Measurements from ENCODE around the gene ASB2. TPM values are rescaled to one million over a fixed set of nuclear protein-coding genes. Genes with fewer than 3 reads are reported as not detected.

ASB2 gene
- total and polyA plus RNA-seq, 2 of the 13 experiments (the other 11 are each of a cell fraction or from before 2014, with no cell fraction given): 0.82 to 4.1 TPM

- TF ChIP-seq PLSCR1 (CRISPR knock-in tag; IDR thresholded peaks at IDR 0.05; ENCODE audit: borderline replicate concordance) (no peak), ZNF331 (CRISPR knock-in tag; IDR thresholded peaks at IDR 0.05) (no peak), ZBTB33 (CRISPR knock-in tag; IDR thresholded peaks at IDR 0.05) (peak; percentile 86; the same call in 1 of the 2 replicates), ARID4A (CRISPR knock-in tag; IDR thresholded peaks at IDR 0.05; ENCODE audit: borderline replicate concordance) (no peak), FOXO1 (CRISPR knock-in tag; IDR thresholded peaks at IDR 0.05) (no peak), THYN1 (CRISPR knock-in tag; IDR thresholded peaks at IDR 0.05; ENCODE audit: borderline replicate concordance, low read depth) (no peak), FOSL1 (CRISPR knock-in tag; IDR thresholded peaks at IDR 0.05; ENCODE audit: borderline replicate concordance) (no peak), ZNF10 (CRISPR knock-in tag; IDR thresholded peaks at IDR 0.05; ENCODE audit: borderline replicate concordance, low read depth) (no peak), TEAD3 (CRISPR knock-in tag; optimal IDR thresholded peaks at IDR 0.05; ENCODE audit: borderline replicate concordance) (no peak), FOXM1 (CRISPR knock-in tag; IDR thresholded peaks at IDR 0.05) (no peak), HIC2 (CRISPR knock-in tag; IDR thresholded peaks at IDR 0.05; ENCODE audit: low read depth) (0 out of 2 replicates have a peak, but pooled peaks have one; percentile 45)
These were observed 19.6 kb downstream of the ASB2 start (continued) for GRCh38 chr14:93956514-93957332.
